DND-41 (cell line): ENCODE results near the gene MYLK4.

ENCODE experiments used
- ATAC-seq: fragments of 200-7000 bp; cut with Tn5 transposase; 3 replicates; pipeline ENCODE4 v1.9.1; 2021; ENCODE audit warnings: low read depth; ENCODE audit not compliant: insufficient read depth
- DNase-seq: peaks from one replicate; pipeline ENCODE4 v3.0.0-alpha.2; 2020
- H2AFZ ChIP-seq: 2 replicates; pipeline ENCODE4 v1.6.0; 2012; ENCODE audit warnings: low read depth, low read length
- H3K27ac ChIP-seq: 2 replicates; pipeline ENCODE4 v1.5.1; 2012; ENCODE audit warnings: low read length, inconsistent platforms
- H3K27me3 ChIP-seq: fragments of 200-600 bp; sonication (generic); 2 replicates; pipeline ENCODE4 v1.6.0; 2012; ENCODE audit warnings: low read length, mild to moderate bottlenecking, inconsistent platforms; ENCODE audit not compliant: insufficient read depth, poor library complexity
- H3K36me3 ChIP-seq: 2 replicates; pipeline ENCODE4 v1.5.1; 2012; ENCODE audit warnings: low read length, inconsistent platforms; ENCODE audit not compliant: insufficient read depth
- H3K4me1 ChIP-seq: 2 replicates; pipeline ENCODE4 v1.5.1; 2012; ENCODE audit warnings: mild to moderate bottlenecking, low read length; ENCODE audit not compliant: insufficient read depth
- H3K4me2 ChIP-seq: 2 replicates; pipeline ENCODE4 v1.6.0; 2012; ENCODE audit warnings: mild to moderate bottlenecking, moderate library complexity, low read length, inconsistent platforms; ENCODE audit not compliant: insufficient read depth
- H3K4me3 ChIP-seq, 2 experiments: fragments of 200-600 bp in 1 of 2; shearing (Covaris generic) in 1 of 2; 2 replicates each; pipeline ENCODE4 v1.5.1; 2012 to 2016; ENCODE audit warnings: inconsistent platforms in 2 of 2, low read length in 2 of 2, mild to moderate bottlenecking in 2 of 2, low read depth in 1 of 2, moderate library complexity in 1 of 2
- H3K79me2 ChIP-seq: 2 replicates; pipeline ENCODE4 v1.6.0; 2012; ENCODE audit warnings: low read length, inconsistent platforms; ENCODE audit not compliant: insufficient read depth
- H3K9ac ChIP-seq: 2 replicates; pipeline ENCODE4 v1.6.0; 2012; ENCODE audit warnings: low read depth, mild to moderate bottlenecking, inconsistent platforms, low read length, moderate library complexity
- H3K9me3 ChIP-seq: 2 replicates; pipeline ENCODE4 v1.5.1; 2012; ENCODE audit warnings: low read length, moderate library complexity, mild to moderate bottlenecking, inconsistent platforms; ENCODE audit not compliant: insufficient read depth, severe bottlenecking
- H4K20me1 ChIP-seq: 2 replicates; pipeline ENCODE4 v1.6.0; 2012; ENCODE audit warnings: low read length; ENCODE audit not compliant: insufficient read depth
- EZH2 ChIP-seq: IDR thresholded peaks from 3 replicates; pipeline ENCODE4 v1.6.1; 2012; ENCODE audit warnings: borderline replicate concordance, low read depth, mild to moderate bottlenecking, moderate library complexity, low read length, inconsistent platforms; ENCODE audit not compliant: severe bottlenecking
- TF ChIP-seq, protein P1 (sequence below): IDR thresholded peaks from 2 replicates; pipeline ENCODE4 v1.5.1; 2012; ENCODE audit warnings: borderline replicate concordance, low read length, moderate library complexity, mild to moderate bottlenecking; ENCODE audit not compliant: poor library complexity, severe bottlenecking; ENCODE audit errors: extremely low read depth

MYLK4 gene

DNA sequence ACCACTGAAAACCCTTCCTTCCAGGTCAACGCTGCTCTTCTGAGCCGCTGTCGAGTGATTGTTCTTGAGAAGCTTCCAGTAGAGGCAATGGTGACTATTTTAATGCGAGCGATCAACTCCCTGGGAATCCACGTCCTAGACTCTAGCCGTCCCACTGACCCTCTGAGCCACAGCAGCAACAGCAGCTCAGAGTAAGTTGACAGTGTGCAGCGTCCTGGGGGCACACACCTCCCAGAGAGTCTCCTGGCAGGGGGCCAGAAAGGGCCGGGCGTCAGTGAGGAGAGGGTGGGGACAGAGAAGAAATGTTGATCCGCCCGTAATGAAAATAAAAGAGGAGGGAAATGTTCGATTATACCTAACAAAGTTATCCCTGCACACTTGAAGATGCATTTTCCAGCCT is 19.4 kb upstream of the MYLK4 start:
- TF ChIP-seq, protein P1, sequence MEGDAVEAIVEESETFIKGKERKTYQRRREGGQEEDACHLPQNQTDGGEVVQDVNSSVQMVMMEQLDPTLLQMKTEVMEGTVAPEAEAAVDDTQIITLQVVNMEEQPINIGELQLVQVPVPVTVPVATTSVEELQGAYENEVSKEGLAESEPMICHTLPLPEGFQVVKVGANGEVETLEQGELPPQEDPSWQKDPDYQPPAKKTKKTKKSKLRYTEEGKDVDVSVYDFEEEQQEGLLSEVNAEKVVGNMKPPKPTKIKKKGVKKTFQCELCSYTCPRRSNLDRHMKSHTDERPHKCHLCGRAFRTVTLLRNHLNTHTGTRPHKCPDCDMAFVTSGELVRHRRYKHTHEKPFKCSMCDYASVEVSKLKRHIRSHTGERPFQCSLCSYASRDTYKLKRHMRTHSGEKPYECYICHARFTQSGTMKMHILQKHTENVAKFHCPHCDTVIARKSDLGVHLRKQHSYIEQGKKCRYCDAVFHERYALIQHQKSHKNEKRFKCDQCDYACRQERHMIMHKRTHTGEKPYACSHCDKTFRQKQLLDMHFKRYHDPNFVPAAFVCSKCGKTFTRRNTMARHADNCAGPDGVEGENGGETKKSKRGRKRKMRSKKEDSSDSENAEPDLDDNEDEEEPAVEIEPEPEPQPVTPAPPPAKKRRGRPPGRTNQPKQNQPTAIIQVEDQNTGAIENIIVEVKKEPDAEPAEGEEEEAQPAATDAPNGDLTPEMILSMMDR: no peak
- TF ChIP-seq EZH2: no peak
- no peak overlapping the region for H2AFZ ChIP-seq
- peak overlapping the region; percentile 29; the same call in 1 of the 2 replicates for H3K4me2 ChIP-seq
- H3K9ac ChIP-seq: no peak overlapping the region
- H4K20me1 ChIP-seq: peaks cover 85% of the 10 kb centered on the region
- H3K79me2 ChIP-seq: peaks cover 99% of the 10 kb centered on the region
- H3K27ac ChIP-seq: no peak overlapping the region
- H3K4me3 ChIP-seq: no peak overlapping the region; a peak in 1 of 4 replicates
- H3K4me1 ChIP-seq: peaks cover 39% of the 10 kb centered on the region
- DNase-seq (no peak), ATAC-seq (no peak)
- no peaks in the 10 kb centered on the region for H3K9me3 ChIP-seq
- H3K36me3 ChIP-seq: peaks cover 84% of the 10 kb centered on the region
- no peaks in the 10 kb centered on the region for H3K27me3 ChIP-seq

- peak overlapping the region in 1 of 2 experiments; percentile 96; a peak in 2 of 4 replicates for H3K4me3 ChIP-seq
Measured at GRCh38 chr6:2768696-2769095, 18.0 kb upstream of the MYLK4 start.

DNA sequence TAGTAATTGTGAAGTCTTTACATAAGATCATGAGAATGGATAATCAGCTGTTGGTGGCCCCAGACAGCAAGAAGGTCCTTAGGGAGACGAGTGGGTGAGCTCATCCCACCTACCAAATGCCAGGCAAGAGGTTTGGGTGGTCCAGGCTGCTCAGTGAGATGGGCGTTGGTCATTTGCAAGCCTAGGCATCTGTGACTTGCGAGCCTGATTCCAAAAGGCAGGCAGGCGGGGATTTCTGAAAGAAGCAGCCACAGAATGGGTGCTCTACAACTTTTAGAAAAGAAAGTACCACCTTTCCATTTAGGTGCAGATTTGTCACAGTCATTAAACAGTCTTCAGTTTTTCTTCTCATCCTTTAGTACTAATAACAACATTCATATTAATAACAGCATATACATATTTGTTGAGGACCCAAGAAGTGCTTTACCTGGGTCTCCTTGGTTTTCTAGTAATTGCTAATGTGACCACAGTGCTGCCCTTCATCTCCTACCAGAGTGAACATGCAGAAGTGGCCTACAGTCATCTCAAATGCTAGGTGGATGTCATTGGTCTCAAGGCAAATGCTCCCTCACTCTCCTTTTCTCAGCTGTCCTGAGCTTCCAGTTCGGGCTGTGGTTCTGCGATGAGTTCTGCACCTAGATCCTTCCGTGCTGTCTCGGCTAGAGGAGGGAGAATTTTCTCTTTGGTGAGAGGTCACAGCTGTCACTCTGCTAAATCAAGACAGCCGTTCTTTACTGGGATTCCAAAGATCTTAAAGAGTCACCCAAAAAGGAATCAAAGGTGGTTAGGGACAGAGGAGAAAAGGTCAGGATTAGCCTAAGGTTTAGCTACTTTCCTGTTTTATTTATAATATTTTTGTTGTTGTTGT is 17.2 kb upstream of the MYLK4 start:
- Histone ChIP-seq H2AFZ (no peak overlapping the region), H3K4me2 (peak overlapping the region; percentile 85), H3K4me3 (peak overlapping the region; percentile 93 to 96; a peak in 3 of 4 replicates), H3K27ac (peak overlapping the region; percentile 24; the same call in 1 of the 2 replicates), H3K36me3 (peaks cover 62% of the 10 kb centered on the region), H3K9ac (peak overlapping the region; percentile 91), H3K9me3 (no peaks in the 10 kb centered on the region), H3K4me1 (peaks cover 52% of the 10 kb centered on the region), H3K27me3 (no peaks in the 10 kb centered on the region), H3K79me2 (peaks cover 76% of the 10 kb centered on the region), H4K20me1 (peaks cover 64% of the 10 kb centered on the region)
- no peak for DNase-seq
- TF ChIP-seq, protein P1: no peak
- TF ChIP-seq EZH2: no peak
- ATAC-seq: no peak

More at GRCh38 chr6:2768696-2769095, 18.0 kb upstream of the MYLK4 start:
- H3K27ac ChIP-seq: no peak overlapping the region
- no peaks in the 10 kb centered on the region for H3K9me3 ChIP-seq
- H2AFZ ChIP-seq: no peak overlapping the region
- peaks cover 50% of the 10 kb centered on the region for H3K4me1 ChIP-seq
- peak overlapping the region; percentile 85 for H3K4me2 ChIP-seq
- H4K20me1 ChIP-seq: peaks cover 72% of the 10 kb centered on the region
- no peaks in the 10 kb centered on the region for H3K27me3 ChIP-seq
- ATAC-seq: no peak
- no peak for DNase-seq
- peak overlapping the region; percentile 91; the same call in 1 of the 2 replicates for H3K9ac ChIP-seq
- H3K79me2 ChIP-seq: peaks cover 84% of the 10 kb centered on the region
- peaks cover 70% of the 10 kb centered on the region for H3K36me3 ChIP-seq
- TF ChIP-seq EZH2: no peak
- TF ChIP-seq, protein P1: no peak
